C1 segment of cervical spinal cord (tissue), 14 donors: ENCODE results near the gene PHYHD1.

Source experiments
- DNase-seq, 14 donors: peaks; one replicate each; lab custom pipeline; 2025; lab: John Stamatoyannopoulos, UW

Gene PHYHD1

GRCh38 chr9:128901379-128901778, 19.4 kb upstream of the PHYHD1 start:
- no peak for DNase-seq

GRCh38 chr9:128901822-128902221, 19.0 kb upstream of the PHYHD1 start:
- no peak for DNase-seq

DNA sequence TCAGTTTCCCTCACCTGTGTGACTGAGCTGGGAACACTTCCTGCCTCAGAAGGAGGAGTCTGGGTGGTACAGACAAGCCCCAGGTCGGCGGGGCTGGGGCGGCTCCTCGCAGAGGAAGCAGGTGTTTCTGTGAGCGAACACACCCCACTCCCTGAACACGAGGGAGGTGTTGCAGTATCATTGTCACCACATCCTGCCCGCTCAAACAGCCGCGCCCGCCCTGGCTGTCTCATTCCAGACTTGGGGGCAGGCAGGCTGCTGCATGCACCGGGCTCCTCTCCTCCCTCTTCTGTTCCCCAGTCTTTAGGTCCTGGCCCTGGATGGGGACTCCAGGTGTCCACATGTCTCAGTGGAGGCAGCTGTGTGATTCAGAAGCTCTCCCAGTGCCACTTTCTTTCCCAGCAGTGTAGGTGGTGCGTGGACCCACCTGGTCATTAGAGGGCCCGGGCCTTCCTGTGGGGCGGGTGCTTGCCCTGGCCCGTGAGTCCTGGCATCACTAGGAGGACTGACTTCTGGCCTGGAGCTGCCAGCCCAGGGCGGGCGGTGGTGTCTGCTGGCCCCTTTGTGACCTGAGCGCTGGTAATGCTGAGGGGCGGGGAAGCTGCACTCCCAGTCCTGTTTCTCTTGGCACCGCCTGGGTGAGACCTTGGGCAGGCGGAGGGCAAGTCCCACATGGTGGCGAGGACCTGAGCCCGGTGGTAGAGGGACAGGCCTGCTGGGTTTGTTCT, 18.3 kb upstream of the PHYHD1 start:
- no peak for DNase-seq

- DNase-seq: no peak
These were observed 17.7 kb upstream of the PHYHD1 start for GRCh38 chr9:128903079-128903461.

GRCh38 chr9:128903871-128904620, 16.7 kb upstream of the PHYHD1 start:
- no peak for DNase-seq

DNA sequence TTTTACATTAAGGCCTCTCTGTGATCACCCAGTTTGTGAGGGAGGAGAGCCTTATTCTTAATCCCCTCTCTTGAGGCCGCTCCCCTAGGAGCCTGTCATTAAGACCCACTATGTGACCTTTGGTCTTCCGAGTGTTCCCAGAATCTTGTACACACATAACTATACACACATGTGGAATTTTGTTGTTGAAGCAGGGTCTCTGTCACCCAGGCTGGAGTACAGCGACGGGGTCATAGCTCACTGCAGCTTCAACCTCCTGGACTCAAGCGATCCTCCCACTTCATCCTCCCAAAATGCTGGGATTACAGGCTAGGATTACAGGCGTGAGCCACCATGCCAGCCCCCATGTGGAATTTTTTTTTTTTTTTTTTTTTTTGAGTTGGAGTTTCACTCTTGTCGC, 14.8 kb upstream of the PHYHD1 start:
- no peak for DNase-seq

GRCh38 chr9:128906741-128907140, 14.0 kb upstream of the PHYHD1 start:
- DNase-seq: no peak

DNA sequence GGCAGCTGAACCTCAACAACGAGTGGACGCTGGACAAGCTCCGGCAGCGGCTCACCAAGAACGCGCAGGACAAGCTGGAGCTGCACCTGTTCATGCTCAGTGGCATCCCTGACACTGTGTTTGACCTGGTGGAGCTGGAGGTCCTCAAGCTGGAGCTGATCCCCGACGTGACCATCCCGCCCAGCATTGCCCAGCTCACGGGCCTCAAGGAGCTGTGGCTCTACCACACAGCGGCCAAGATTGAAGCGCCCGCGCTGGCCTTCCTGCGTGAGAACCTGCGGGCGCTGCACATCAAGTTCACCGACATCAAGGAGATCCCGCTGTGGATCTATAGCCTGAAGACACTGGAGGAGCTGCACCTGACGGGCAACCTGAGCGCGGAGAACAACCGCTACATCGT, 12.4 kb upstream of the PHYHD1 start:
- DNase-seq: no peak

GRCh38 chr9:128909859-128910258, 10.9 kb upstream of the PHYHD1 start:
- DNase-seq: no peak

DNA sequence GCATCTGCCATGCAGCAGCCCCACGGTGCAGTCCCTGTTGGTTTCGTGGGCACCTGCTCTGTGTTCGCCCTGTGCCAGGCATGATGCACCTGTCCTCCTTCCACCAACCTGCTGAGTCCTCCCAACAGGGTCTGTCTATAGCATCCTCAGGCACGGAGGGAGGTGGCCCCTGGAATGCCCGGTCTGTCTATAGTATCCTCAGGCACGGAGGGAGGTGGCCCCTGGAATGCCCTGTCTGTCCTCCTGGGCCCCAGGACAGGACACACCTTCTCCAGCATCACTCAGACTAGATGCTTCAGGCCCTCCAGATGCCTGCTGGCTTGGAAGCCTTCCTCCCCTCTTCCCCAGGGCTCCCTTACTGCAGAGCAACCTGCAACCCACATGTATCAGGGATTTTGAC, 9.9 kb upstream of the PHYHD1 start:
- DNase-seq: no peak

- DNase-seq: peak in 1 of 14 donors; percentile 46
These were observed 9.2 kb upstream of the PHYHD1 start for GRCh38 chr9:128911529-128912035.

- DNase-seq: no peak
These were observed 8.4 kb upstream of the PHYHD1 start for GRCh38 chr9:128912270-128912853.

DNA sequence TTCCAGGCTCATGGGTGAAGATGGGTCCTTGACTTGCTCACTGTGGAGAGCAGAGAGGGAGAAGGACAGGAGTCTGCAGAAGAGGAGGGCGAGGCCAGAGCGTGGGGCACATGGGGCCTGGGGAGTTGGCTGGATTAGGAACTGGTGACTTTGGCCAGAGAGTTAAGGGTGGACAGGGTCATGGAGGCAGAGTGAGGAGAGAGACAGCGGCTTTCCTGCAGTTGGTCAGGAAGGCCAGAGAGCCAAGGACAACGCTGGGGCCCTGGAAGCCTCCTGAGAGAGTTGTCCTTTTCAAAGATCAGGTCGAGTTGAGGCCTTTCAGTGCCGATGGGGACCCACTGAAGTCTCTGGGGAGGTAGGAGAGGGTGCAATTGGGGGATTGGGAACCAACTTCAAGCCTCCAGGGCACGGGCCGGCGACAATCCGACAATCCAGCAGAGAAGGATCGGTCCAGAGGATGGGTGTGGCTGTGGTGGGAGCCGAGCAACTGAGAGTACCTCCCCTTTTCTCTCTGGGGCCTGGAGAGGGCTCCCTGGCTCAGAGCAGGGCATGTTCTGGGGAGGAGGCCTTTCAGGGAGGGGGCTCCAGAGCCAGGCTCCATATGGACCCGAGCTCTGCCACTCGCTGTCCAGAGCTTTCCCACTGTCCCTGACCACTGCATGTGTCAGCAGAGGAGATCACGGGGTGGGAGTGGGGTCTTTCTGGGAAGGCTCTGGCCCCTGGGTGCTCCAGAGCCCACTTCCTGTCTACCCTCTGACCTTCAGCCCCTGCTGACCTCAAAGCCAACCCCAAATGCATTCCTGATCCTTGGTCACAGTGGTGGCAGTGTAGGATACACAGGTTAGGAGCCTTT, 7.5 kb upstream of the PHYHD1 start:
- no peak for DNase-seq

DNA sequence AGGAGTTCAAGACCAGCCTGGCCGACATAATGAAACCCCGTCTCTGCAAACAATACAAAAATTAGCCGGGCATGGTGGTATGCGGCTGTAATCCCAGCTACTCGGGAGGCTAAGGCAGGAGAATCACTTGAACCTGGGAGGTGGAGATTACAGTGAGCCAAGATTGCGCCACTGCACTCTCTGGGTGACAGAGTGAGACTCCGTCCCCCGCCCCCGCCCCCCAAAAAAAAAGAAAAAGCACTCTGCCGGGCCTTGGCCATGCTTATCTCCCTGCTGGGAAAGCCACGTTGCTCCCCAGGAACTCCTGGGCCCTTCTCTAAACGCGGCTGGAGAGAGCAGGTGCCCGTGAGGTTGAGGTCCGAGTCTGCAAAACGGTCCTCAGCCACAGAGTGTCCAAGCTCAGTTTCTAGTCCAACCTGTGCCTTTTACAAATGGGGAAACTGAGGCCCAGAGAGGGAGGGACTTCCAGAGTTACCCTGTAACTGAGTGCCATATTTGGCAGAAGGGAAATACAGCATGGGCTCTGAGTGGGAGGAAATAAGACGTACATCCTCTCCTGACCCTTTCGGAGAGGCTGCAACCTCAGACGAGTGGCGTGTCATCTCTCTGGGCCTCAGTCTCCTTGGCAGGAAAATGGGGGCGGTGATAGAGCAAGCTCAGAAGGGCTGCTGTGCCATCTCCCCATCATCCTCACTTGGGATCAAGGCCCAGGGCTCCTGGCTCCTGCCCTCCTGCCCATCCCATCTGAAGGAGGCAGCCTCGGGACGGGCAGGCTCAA, 6.6 kb upstream of the PHYHD1 start:
- no peak for DNase-seq

- peak in 2 of 14 donors; percentile 44 to 64 for DNase-seq
These were observed 4.6 kb upstream of the PHYHD1 start for GRCh38 chr9:128916204-128916603.

- DNase-seq: no peak
These were observed 4.0 kb upstream of the PHYHD1 start for GRCh38 chr9:128916745-128917144.

GRCh38 chr9:128917151-128917849, 3.5 kb upstream of the PHYHD1 start:
- peak in 12 of 14 donors; percentile 22 to 75 (median 62) for DNase-seq

DNA sequence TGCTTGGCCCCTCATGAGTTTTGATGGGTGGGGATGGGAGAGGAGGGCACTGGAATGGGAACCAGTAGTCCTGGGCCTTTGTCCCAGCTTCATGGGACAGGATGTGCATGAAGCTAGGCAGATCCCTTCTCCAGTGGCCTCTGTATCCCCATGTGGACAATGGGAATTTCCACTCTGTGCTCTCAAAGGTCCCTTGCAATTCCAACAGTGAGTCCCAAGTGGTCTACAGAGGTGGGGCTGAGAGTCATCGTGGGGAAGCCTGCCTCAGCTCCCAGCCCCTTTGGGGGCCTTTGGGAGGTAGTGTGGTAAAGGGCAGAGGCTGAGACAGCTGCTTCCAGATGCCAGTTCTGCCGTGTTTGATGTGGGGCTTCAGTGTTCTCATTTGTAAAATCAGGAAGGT, 1.9 kb upstream of the PHYHD1 start:
- DNase-seq: no peak

- no peak for DNase-seq
These were observed 1.2 kb upstream of the PHYHD1 start for GRCh38 chr9:128919402-128920089.
